NCI-H1694 (cell line): ENCODE data around the gene PGP.

ENCODE experiments used
- DNase-seq: peaks from one replicate; lab custom pipeline; 2025; lab: John Stamatoyannopoulos, UW

The PGP gene

GRCh38 chr16:2180962-2181923 lies 33.4 kb downstream of the PGP start:
- DNase-seq = no peak

GRCh38 chr16:2180461-2180860 lies 34.2 kb downstream of the PGP start:
- DNase-seq = no peak

GRCh38 chr16:2179576-2179975 lies 35.1 kb downstream of the PGP start:
- DNase-seq = no peak

GRCh38 chr16:2179107-2179501 lies 35.5 kb downstream of the PGP start:
- DNase-seq = no peak

GRCh38 chr16:2178321-2179106 lies 36.1 kb downstream of the PGP start:
- no peak for DNase-seq

GRCh38 chr16:2177561-2177960 lies 37.1 kb downstream of the PGP start:
- no peak for DNase-seq

- DNase-seq = no peak
Observed at GRCh38 chr16:2177101-2177500, 37.5 kb downstream of the PGP start.

- no peak for DNase-seq
Observed at GRCh38 chr16:2176047-2176446, 38.6 kb downstream of the PGP start.

GRCh38 chr16:2175454-2175853 lies 39.2 kb downstream of the PGP start:
- DNase-seq = no peak

- no peak for DNase-seq
Observed at GRCh38 chr16:2174396-2175131, 40.1 kb downstream of the PGP start.

- no peak for DNase-seq
Observed at GRCh38 chr16:2173916-2174315, 40.7 kb downstream of the PGP start.

- no peak for DNase-seq
Observed at GRCh38 chr16:2173366-2173765, 41.3 kb downstream of the PGP start.

GRCh38 chr16:2172688-2173335 lies 41.8 kb downstream of the PGP start:
- no peak for DNase-seq

GRCh38 chr16:2171601-2172178 lies 43.0 kb downstream of the PGP start:
- DNase-seq = no peak

GRCh38 chr16:2170587-2171435 lies 43.8 kb downstream of the PGP start:
- no peak for DNase-seq

- no peak for DNase-seq
Observed at GRCh38 chr16:2170080-2170479, 44.6 kb downstream of the PGP start.

GRCh38 chr16:2167068-2167638 lies 47.5 kb downstream of the PGP start:
- DNase-seq = no peak

- no peak for DNase-seq
Observed at GRCh38 chr16:2166263-2167067, 48.2 kb downstream of the PGP start.

GRCh38 chr16:2165861-2166260 lies 48.8 kb downstream of the PGP start:
- no peak for DNase-seq
